ENCODE measurements around the gene AKAP13. TPM values are rescaled to one million over a fixed set of nuclear protein-coding genes. Genes with fewer than 3 reads are reported as not detected.

Gene AKAP13
- total RNA-seq, 1 donor from 2014 or later, result 73.8 TPM

DNA sequence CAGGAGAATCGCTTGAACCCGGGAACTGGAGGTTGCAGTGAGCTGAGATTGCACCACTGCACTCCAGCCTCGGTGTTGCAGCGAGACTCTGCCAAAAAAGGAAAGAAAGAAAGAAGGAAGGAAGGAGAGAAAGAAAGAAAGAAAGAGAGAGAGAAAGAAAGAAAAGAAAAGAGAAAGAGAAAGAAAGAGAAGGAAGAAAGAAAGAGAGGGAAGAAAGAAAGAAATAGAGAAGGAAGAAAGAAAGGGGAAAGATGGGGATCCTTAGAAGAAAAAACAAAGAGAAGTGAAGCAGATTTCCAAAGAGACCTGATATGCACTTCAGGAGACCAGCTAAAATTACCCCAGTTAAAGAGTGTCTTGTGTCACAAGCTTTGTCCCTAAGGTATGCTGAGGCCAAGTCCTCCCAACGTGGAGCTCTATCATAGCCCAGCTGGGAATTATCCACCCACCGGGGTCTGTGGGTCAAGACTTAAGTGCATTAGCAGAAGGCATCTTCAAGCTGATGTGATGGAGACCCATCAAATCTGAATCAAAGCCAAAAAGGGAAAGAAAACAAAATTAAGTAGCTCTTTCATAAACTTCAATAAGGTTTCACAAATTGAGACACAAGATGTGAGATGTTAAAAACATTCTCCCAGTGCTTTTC is 17.8 kb upstream of the AKAP13 start:
- no peak overlapping the region for H3K27ac Mint-ChIP-seq
- DNase-seq (ENCODE audit: low spot score), result no peak
- H3K4me2 ChIP-seq, result no peak overlapping the region
- H3F3A ChIP-seq (ENCODE audit: low read depth), result no peaks in the 10 kb centered on the region
- no peaks in the 10 kb centered on the region for H3K36me3 ChIP-seq
- H3K27me3 ChIP-seq, result no peaks in the 10 kb centered on the region
- H3K4me3 Mint-ChIP-seq, result no peak overlapping the region
- no peaks in the 10 kb centered on the region for H3K9me3 ChIP-seq (ENCODE audit: low read depth)
- no peaks in the 10 kb centered on the region for H3K9me3 Mint-ChIP-seq
- no peak overlapping the region for H3K27ac ChIP-seq
- TF ChIP-seq EZH2 (IDR thresholded peaks at IDR 0.05) (no peak), EZH2phosphoT487 (IDR thresholded peaks at IDR 0.05) (no peak)
- TF ChIP-seq, protein P1, sequence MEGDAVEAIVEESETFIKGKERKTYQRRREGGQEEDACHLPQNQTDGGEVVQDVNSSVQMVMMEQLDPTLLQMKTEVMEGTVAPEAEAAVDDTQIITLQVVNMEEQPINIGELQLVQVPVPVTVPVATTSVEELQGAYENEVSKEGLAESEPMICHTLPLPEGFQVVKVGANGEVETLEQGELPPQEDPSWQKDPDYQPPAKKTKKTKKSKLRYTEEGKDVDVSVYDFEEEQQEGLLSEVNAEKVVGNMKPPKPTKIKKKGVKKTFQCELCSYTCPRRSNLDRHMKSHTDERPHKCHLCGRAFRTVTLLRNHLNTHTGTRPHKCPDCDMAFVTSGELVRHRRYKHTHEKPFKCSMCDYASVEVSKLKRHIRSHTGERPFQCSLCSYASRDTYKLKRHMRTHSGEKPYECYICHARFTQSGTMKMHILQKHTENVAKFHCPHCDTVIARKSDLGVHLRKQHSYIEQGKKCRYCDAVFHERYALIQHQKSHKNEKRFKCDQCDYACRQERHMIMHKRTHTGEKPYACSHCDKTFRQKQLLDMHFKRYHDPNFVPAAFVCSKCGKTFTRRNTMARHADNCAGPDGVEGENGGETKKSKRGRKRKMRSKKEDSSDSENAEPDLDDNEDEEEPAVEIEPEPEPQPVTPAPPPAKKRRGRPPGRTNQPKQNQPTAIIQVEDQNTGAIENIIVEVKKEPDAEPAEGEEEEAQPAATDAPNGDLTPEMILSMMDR (IDR thresholded peaks at IDR 0.05), result no peak
- no peak overlapping the region for H3K9ac ChIP-seq
- peaks cover 11% of the 10 kb centered on the region for H3K27me3 Mint-ChIP-seq (ENCODE audit: insufficient read depth, low read depth)
- H3K36me3 Mint-ChIP-seq, result no peaks in the 10 kb centered on the region
- H3K4me1 Mint-ChIP-seq, result no peaks in the 10 kb centered on the region
- H4K20me1 ChIP-seq (ENCODE audit: low read depth), result no peaks in the 10 kb centered on the region
- H3K4me3 ChIP-seq, result no peak overlapping the region
- no peaks in the 10 kb centered on the region for H3K79me2 ChIP-seq (ENCODE audit: low read depth)
- no peak overlapping the region for H2AFZ ChIP-seq (replicated peaks)
- H3K4me1 ChIP-seq, result no peaks in the 10 kb centered on the region

DNA sequence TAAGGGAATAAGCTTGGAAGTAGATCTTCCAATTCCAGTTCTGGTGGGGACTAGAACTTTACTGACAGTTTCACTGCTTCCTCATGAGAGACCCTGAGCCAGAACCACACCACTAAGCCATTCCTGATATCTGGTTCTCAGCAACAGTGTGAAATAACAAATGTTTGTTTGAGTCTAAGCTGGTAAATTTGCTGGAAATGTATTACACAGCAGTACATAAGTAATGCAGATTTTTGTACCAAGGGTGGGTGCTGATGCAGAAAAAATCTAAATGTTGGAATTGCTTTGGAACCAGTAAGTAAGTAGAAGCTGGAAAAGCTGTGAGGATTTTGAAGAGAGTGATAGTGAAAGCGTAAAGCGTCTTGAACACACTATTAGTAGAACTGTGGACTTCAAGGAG is 14.4 kb upstream of the AKAP13 start:
- no peaks in the 10 kb centered on the region for H3K4me1 ChIP-seq
- TF ChIP-seq, protein P1 (IDR thresholded peaks at IDR 0.05), result no peak
- TF ChIP-seq EZH2phosphoT487 (IDR thresholded peaks at IDR 0.05) (no peak), EZH2 (IDR thresholded peaks at IDR 0.05) (no peak)
- peaks cover 4% of the 10 kb centered on the region for H3K27me3 Mint-ChIP-seq (ENCODE audit: insufficient read depth, low read depth)
- no peaks in the 10 kb centered on the region for H3K4me1 Mint-ChIP-seq
- no peak for DNase-seq (ENCODE audit: low spot score)
- H2AFZ ChIP-seq (replicated peaks), result no peak overlapping the region
- no peaks in the 10 kb centered on the region for H3K9me3 ChIP-seq (ENCODE audit: low read depth)
- no peak overlapping the region for H3K4me2 ChIP-seq
- no peaks in the 10 kb centered on the region for H3K27me3 ChIP-seq
- H3K36me3 Mint-ChIP-seq, result no peaks in the 10 kb centered on the region
- H3F3A ChIP-seq (ENCODE audit: low read depth), result no peaks in the 10 kb centered on the region
- no peaks in the 10 kb centered on the region for H3K9me3 Mint-ChIP-seq
- H3K36me3 ChIP-seq, result no peaks in the 10 kb centered on the region
- H3K4me3 Mint-ChIP-seq, result no peak overlapping the region
- no peak overlapping the region for H3K4me3 ChIP-seq
- H4K20me1 ChIP-seq (ENCODE audit: low read depth), result no peaks in the 10 kb centered on the region
- H3K9ac ChIP-seq, result no peak overlapping the region
- H3K79me2 ChIP-seq (ENCODE audit: low read depth), result no peaks in the 10 kb centered on the region
- H3K27ac Mint-ChIP-seq, result no peak overlapping the region
- no peak overlapping the region for H3K27ac ChIP-seq

DNA sequence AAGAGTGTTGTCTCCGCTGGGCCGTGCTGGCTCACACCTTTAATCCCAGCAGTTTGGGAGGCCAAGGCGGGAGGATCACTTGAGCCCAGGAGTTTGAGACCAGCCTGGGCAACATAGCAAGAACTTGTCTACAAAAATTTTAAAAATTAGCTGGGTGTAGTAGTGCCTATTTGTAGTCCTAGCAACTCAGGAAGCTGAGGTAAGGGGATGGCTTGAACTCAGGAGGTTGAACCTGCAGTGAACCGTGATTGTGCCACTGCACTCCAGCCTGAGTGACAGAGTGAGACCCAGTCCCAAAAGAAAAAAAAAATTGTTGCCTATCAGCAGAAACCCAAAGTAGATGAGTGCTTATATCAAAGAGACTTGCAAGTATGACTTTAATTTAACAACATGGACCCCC is 12.7 kb upstream of the AKAP13 start:
- no peak for DNase-seq (ENCODE audit: low spot score)
- Histone ChIP-seq H3K9me3 (ENCODE audit: low read depth) (no peaks in the 10 kb centered on the region), H3K36me3 (no peaks in the 10 kb centered on the region), H3K4me3 (no peak overlapping the region), H2AFZ (replicated peaks) (no peak overlapping the region), H3K27ac (no peak overlapping the region), H4K20me1 (ENCODE audit: low read depth) (no peaks in the 10 kb centered on the region), H3K79me2 (ENCODE audit: low read depth) (no peaks in the 10 kb centered on the region), H3K9ac (no peak overlapping the region), H3K4me1 (no peaks in the 10 kb centered on the region), H3K27me3 (no peaks in the 10 kb centered on the region), H3F3A (ENCODE audit: low read depth) (no peaks in the 10 kb centered on the region), H3K4me2 (no peak overlapping the region)
- Mint-ChIP-seq H3K4me1 (no peaks in the 10 kb centered on the region), H3K27ac (no peak overlapping the region), H3K27me3 (ENCODE audit: insufficient read depth, low read depth) (peaks cover 4% of the 10 kb centered on the region), H3K4me3 (no peak overlapping the region), H3K9me3 (no peaks in the 10 kb centered on the region), H3K36me3 (no peaks in the 10 kb centered on the region)
- TF ChIP-seq EZH2phosphoT487 (IDR thresholded peaks at IDR 0.05), result no peak
- TF ChIP-seq, protein P1 (IDR thresholded peaks at IDR 0.05), result no peak
- TF ChIP-seq EZH2 (IDR thresholded peaks at IDR 0.05), result no peak

All from neural progenitor cell (in vitro differentiated cells).